Tibial nerve (tissue), 3 donors: ENCODE results near the gene TRMT11.

Experiments
- POLR2A ChIP-seq, 2 donors: fragments of 450-650 bp; IDR thresholded peaks; one replicate each; pipeline ENCODE4 v1.6.1; 2017; ENCODE audit warnings: antibody characterized with exemption in 2 of 2, mild to moderate bottlenecking in 2 of 2, moderate library complexity in 2 of 2
- TF ChIP-seq, protein P1 (sequence below), 5 experiments: fragments of 200-600 bp in 3 of 5; fragments of 450-650 bp in 2 of 5; sonication (generic) in 3 of 5; IDR thresholded peaks; one replicate each; pipeline ENCODE4 v1.5.1; 2016 to 2019; ENCODE audit warnings: antibody characterized with exemption in 5 of 5, mild to moderate bottlenecking in 3 of 5, moderate library complexity in 2 of 5

DNA sequence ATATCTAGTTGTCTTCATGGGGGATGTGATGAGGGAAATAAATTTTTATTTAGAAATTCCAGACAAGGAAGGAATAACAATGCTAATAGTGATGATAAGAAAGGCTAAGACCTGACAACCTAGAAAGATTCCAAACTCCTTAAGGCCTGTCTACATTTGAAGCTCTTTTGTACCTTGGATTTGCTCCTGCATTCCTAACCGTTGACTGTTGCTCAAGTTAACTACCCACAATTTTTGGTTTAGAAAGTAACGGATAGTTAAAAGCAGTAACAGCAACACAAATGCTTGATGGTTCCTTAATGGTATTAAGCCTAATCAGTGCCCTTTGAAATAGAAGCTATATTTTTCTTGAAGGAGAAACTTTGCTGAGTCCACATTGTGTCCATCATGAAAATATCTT, 52.9 kb downstream of the TRMT11 start:
- TF ChIP-seq, protein P1, sequence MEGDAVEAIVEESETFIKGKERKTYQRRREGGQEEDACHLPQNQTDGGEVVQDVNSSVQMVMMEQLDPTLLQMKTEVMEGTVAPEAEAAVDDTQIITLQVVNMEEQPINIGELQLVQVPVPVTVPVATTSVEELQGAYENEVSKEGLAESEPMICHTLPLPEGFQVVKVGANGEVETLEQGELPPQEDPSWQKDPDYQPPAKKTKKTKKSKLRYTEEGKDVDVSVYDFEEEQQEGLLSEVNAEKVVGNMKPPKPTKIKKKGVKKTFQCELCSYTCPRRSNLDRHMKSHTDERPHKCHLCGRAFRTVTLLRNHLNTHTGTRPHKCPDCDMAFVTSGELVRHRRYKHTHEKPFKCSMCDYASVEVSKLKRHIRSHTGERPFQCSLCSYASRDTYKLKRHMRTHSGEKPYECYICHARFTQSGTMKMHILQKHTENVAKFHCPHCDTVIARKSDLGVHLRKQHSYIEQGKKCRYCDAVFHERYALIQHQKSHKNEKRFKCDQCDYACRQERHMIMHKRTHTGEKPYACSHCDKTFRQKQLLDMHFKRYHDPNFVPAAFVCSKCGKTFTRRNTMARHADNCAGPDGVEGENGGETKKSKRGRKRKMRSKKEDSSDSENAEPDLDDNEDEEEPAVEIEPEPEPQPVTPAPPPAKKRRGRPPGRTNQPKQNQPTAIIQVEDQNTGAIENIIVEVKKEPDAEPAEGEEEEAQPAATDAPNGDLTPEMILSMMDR (IDR thresholded peaks at IDR 0.05): no peak
- no peak for TF ChIP-seq POLR2A (IDR thresholded peaks at IDR 0.05)
